H1 (cell line): ENCODE measurements around the gene TTC24. TPM values are rescaled to one million over a fixed set of nuclear protein-coding genes. Genes with fewer than 3 reads are reported as not detected.

Source experiments
- JUN ChIP-seq: IDR thresholded peaks from 2 replicates; pipeline ENCODE4 v1.6.1; 2011; ENCODE audit warnings: low read depth, mild to moderate bottlenecking, improper control_type of control experiment, low read length
- RFX5 ChIP-seq: IDR thresholded peaks from 2 replicates; pipeline ENCODE4 v1.6.1; 2011; ENCODE audit warnings: low read depth, low read length, improper control_type of control experiment, borderline replicate concordance
- polyA plus RNA-seq, 7 experiments: library from polyadenylated mRNA; depleted of rRNA in 3 of 7; stranded (reverse) in 5 of 7; unstranded in 2 of 7; fragments of >200 nt in 5 of 7; fragments of 200-250 nt in 2 of 7; gene quantifications; 1 replicate in 5 of 7; 2 replicates in 1 of 7; 4 replicates in 1 of 7; pipeline versions ENCODE4 v1.2.1 to v1.2.3, GENCODE V29; 2011 to 2013; ENCODE audit warnings: missing spikeins in 2 of 7, mixed read lengths in 2 of 7
- total RNA-seq: library from RNA; stranded (reverse); fragmentation: NEBNext Ultra II Directional; extraction: Animal tissue kit (Norgen Biotek cat#: 25700); gene quantifications from 2 replicates; pipeline ENCODE4 v1.2.1, GENCODE V29; 2021

TTC24 gene
- total and polyA plus RNA-seq, 2 of the 8 experiments (the other 6 are each of a cell fraction or from before 2014, with no cell fraction given) = 0.08 TPM; not detected in 1

GRCh38 chr1:156624814-156625435, 45.4 kb downstream of the TTC24 start (continued):
- no peak for TF ChIP-seq JUN
- TF ChIP-seq RFX5 = no peak
